HL-60 (cell line): Measurements from ENCODE around the gene CITED1.

Experiments used
- CTCF ChIP-seq: IDR thresholded peaks from one replicate; pipeline ENCODE4 v1.5.1; 2011; ENCODE audit warnings: low read length, control low read depth, inconsistent platforms; ENCODE audit not compliant: insufficient read depth
- GABPA ChIP-seq: IDR thresholded peaks from 2 replicates; pipeline ENCODE4 v1.6.1; 2012; ENCODE audit warnings: low read depth
- POLR2AphosphoS5 ChIP-seq: IDR thresholded peaks from 2 replicates; pipeline ENCODE4 v1.6.1; 2012; ENCODE audit warnings: low read depth
- REST ChIP-seq: IDR thresholded peaks from 2 replicates; pipeline ENCODE4 v1.6.1; 2012; ENCODE audit warnings: low read depth; ENCODE audit not compliant: insufficient replicate concordance
- SPI1 ChIP-seq: IDR thresholded peaks from 2 replicates; pipeline ENCODE4 v1.6.1; 2012; ENCODE audit warnings: low read depth, mild to moderate bottlenecking, borderline replicate concordance

GRCh38 chrX:72254816-72255215 lies 50.9 kb downstream of the CITED1 start:
- TF ChIP-seq CTCF (no peak), SPI1 (no peak), POLR2AphosphoS5 (no peak), REST (no peak), GABPA (no peak)
